Right atrium auricular region (tissue), 2 donors: ENCODE data around the gene NEGR1. TPM values are rescaled to one million over a fixed set of nuclear protein-coding genes. Genes with fewer than 3 reads are reported as not detected.

Source experiments
- DNase-seq: peaks from one replicate; pipeline ENCODE4 v3.0.0-alpha.2; 2019; ENCODE audit warnings: low spot score
- H3K27ac ChIP-seq, 2 donors: fragments of 200-600 bp; sonication (generic); 1 replicate in 1 of 2; 2 replicates in 1 of 2; pipeline ENCODE4 v1.5.1; 2016 to 2019
- H3K27me3 ChIP-seq, 2 donors: fragments of 200-600 bp; sonication (generic); one replicate each; pipeline versions ENCODE4 v1.5.1 to v1.6.0; 2017 to 2019
- H3K36me3 ChIP-seq: fragments of 200-600 bp; sonication (generic); one replicate; pipeline ENCODE4 v1.5.1; 2016
- H3K4me1 ChIP-seq, 2 donors: fragments of 200-600 bp; sonication (generic); one replicate each; pipeline versions ENCODE4 v1.5.1 to v1.6.0; 2017 to 2019
- H3K4me3 ChIP-seq, 2 donors: fragments of 200-600 bp; sonication (generic); 1 replicate in 1 of 2; 2 replicates in 1 of 2; pipeline ENCODE4 v1.5.1; 2017 to 2019; ENCODE audit warnings: mild to moderate bottlenecking in 1 of 2, moderate library complexity in 1 of 2
- H3K9me3 ChIP-seq, 2 donors: fragments of 200-600 bp; sonication (generic); one replicate each; pipeline ENCODE4 v1.5.1; 2019
- CTCF ChIP-seq, 2 donors: fragments of 200-600 bp; sonication (generic); IDR thresholded peaks; one replicate each; pipeline ENCODE4 v1.5.1; 2019; ENCODE audit warnings: antibody characterized with exemption in 2 of 2
- total RNA-seq, 2 donors: library from RNA; depleted of rRNA; stranded (reverse); fragments of >200 nt; gene quantifications; one replicate each; pipeline ENCODE4 v1.1.0, GENCODE V29; 2016

NEGR1 gene
- total RNA-seq, 2 donors from 2014 or later = 9.3 to 9.9 TPM

- Histone ChIP-seq H3K4me1 (no peaks in the 10 kb centered on the region), H3K4me3 (no peak overlapping the region), H3K27ac (no peak overlapping the region), H3K36me3 (no peaks in the 10 kb centered on the region), H3K27me3 (no peaks in the 10 kb centered on the region), H3K9me3 (no peaks in the 10 kb centered on the region)
- no peak for DNase-seq
- TF ChIP-seq CTCF (IDR thresholded peaks at IDR 0.05) = no peak
These were observed 362.4 kb downstream of the NEGR1 start for GRCh38 chr1:71919811-71920509.

GRCh38 chr1:71918630-71919029 is 363.7 kb downstream of the NEGR1 start:
- no peak overlapping the region for H3K4me3 ChIP-seq
- no peak overlapping the region for H3K27ac ChIP-seq
- no peaks in the 10 kb centered on the region for H3K36me3 ChIP-seq
- no peaks in the 10 kb centered on the region for H3K9me3 ChIP-seq
- no peak for TF ChIP-seq CTCF (IDR thresholded peaks at IDR 0.05)
- no peaks in the 10 kb centered on the region for H3K27me3 ChIP-seq
- H3K4me1 ChIP-seq = no peaks in the 10 kb centered on the region
- DNase-seq = no peak

- no peaks in the 10 kb centered on the region for H3K9me3 ChIP-seq
- H3K4me3 ChIP-seq = no peak overlapping the region
- no peak for DNase-seq
- TF ChIP-seq CTCF (IDR thresholded peaks at IDR 0.05) = no peak
- H3K27ac ChIP-seq = no peak overlapping the region
- no peaks in the 10 kb centered on the region for H3K4me1 ChIP-seq
- no peaks in the 10 kb centered on the region for H3K27me3 ChIP-seq
- no peaks in the 10 kb centered on the region for H3K36me3 ChIP-seq
These were observed 365.4 kb downstream of the NEGR1 start for GRCh38 chr1:71916894-71917293.

GRCh38 chr1:71914626-71915025 is 367.7 kb downstream of the NEGR1 start:
- TF ChIP-seq CTCF (IDR thresholded peaks at IDR 0.05) = no peak
- Histone ChIP-seq H3K9me3 (no peaks in the 10 kb centered on the region), H3K36me3 (no peaks in the 10 kb centered on the region), H3K27ac (no peak overlapping the region), H3K4me1 (no peaks in the 10 kb centered on the region), H3K27me3 (no peaks in the 10 kb centered on the region), H3K4me3 (no peak overlapping the region)
- DNase-seq = no peak

- Histone ChIP-seq H3K27ac (no peak overlapping the region), H3K36me3 (no peaks in the 10 kb centered on the region), H3K9me3 (no peaks in the 10 kb centered on the region), H3K4me3 (no peak overlapping the region), H3K27me3 (no peaks in the 10 kb centered on the region), H3K4me1 (no peaks in the 10 kb centered on the region)
- DNase-seq = no peak
- TF ChIP-seq CTCF (IDR thresholded peaks at IDR 0.05) = no peak
These were observed 373.4 kb downstream of the NEGR1 start for GRCh38 chr1:71908871-71909390.

- no peak for TF ChIP-seq CTCF (IDR thresholded peaks at IDR 0.05)
- no peaks in the 10 kb centered on the region for H3K9me3 ChIP-seq
- H3K27me3 ChIP-seq = no peaks in the 10 kb centered on the region
- no peaks in the 10 kb centered on the region for H3K36me3 ChIP-seq
- no peaks in the 10 kb centered on the region for H3K4me1 ChIP-seq
- no peak overlapping the region for H3K4me3 ChIP-seq
- no peak overlapping the region for H3K27ac ChIP-seq
- no peak for DNase-seq
These were observed 374.0 kb downstream of the NEGR1 start for GRCh38 chr1:71908303-71908702.
